ENCODE data around the gene C1QTNF3.

The C1QTNF3 gene

DNA sequence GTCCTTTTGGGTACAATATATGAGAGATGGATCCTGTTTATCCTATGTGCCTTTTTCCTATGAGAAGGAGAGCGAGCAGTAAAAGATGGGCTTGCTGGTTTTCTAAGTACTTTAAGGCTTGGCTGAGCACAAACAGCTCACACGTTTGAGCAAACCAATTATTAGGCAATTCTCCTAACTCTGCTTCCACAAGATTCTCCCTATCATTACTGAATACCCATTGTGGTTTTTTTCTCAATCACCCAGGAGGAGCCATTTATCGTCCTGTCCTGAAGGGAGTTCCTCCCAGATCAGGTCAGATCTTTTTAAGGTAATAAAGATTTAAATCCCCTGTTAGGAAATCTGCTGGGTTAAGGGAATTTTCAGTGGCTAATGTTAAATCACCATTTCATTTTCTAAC is 19.4 kb upstream of the C1QTNF3 start:
- no peak for TF ChIP-seq CTCF (conservative IDR thresholded peaks at IDR 0.05; ENCODE audit: control insufficient read depth, insufficient read depth, low read depth, low read length)
- no peak overlapping the region for H3K4me3 ChIP-seq (ENCODE audit: control insufficient read depth, low read depth, low read length)
- DNase-seq (ENCODE audit: low read depth): no peak

- TF ChIP-seq CTCF (conservative IDR thresholded peaks at IDR 0.05; ENCODE audit: control insufficient read depth, insufficient read depth, low read depth, low read length): no peak
- no peak overlapping the region for H3K4me3 ChIP-seq (ENCODE audit: control insufficient read depth, low read depth, low read length)
- no peak for DNase-seq (ENCODE audit: low read depth)
These were observed 19.0 kb upstream of the C1QTNF3 start for GRCh38 chr5:34061993-34062392.

GRCh38 chr5:34059977-34060376 is 17.0 kb upstream of the C1QTNF3 start:
- no peak overlapping the region for H3K4me3 ChIP-seq (ENCODE audit: control insufficient read depth, low read depth, low read length)
- no peak for DNase-seq (ENCODE audit: low read depth)
- TF ChIP-seq CTCF (conservative IDR thresholded peaks at IDR 0.05; ENCODE audit: control insufficient read depth, insufficient read depth, low read depth, low read length): no peak

DNA sequence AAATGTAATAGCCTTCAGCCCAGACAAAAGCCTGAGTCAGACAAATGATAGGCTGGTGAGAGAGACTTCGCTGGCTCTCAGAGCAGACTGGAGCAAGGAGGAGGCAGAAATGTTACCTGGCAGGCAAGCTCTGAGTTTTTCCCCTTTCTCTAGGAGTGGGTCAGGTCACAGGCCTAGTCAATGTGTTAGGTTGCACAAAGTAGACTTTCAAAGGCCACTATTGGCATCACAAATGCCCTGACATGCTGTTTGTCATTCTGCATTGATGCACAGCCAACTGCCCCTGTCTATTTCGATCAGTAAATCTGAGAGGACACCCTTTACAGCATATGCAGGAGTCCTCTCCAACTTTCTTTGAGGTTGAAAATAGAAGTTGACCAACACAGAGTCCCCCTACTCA is 15.5 kb upstream of the C1QTNF3 start:
- DNase-seq (ENCODE audit: low read depth): no peak
- H3K4me3 ChIP-seq (ENCODE audit: control insufficient read depth, low read depth, low read length): no peak overlapping the region
- TF ChIP-seq CTCF (conservative IDR thresholded peaks at IDR 0.05; ENCODE audit: control insufficient read depth, insufficient read depth, low read depth, low read length): no peak

DNA sequence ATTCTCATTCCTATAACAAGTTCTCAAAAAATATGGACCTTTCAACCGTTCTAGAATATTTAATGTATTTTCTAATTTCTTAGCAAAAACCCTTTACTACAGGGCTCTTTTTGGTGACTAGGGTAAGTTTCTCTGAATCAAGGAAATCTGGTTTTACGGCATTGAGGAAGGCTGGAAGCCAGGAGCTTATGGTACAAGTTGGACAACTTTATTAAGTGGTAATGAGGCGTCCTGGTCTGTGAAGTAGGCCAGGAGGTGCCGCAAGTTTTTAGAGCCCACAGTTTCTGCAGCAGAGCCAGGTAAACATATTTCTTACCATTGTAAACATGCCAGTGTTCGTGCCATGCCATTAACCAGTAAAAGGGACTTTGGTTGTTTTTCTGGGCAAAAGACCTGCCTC is 14.6 kb upstream of the C1QTNF3 start:
- TF ChIP-seq CTCF (conservative IDR thresholded peaks at IDR 0.05; ENCODE audit: control insufficient read depth, insufficient read depth, low read depth, low read length): no peak
- no peak for DNase-seq (ENCODE audit: low read depth)
- H3K4me3 ChIP-seq (ENCODE audit: control insufficient read depth, low read depth, low read length): no peak overlapping the region

DNA sequence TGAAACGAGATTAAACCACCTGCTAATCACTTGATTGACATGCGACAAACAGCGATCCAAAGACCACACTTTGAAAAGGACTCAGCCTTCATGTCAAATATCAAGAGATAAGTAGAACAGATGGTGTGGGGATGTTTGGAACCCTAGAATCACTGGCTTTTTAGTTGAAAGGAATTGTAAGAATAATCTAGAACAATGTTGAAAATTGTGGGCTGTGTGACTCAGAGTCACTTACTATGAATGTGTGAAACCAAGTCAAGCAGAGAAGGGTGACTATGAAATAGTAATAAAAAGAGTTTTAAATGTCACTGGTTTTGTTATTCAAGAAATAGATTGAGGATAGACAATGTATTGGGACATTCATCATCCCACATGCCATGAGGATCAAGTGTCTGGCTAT is 14.1 kb upstream of the C1QTNF3 start:
- no peak for TF ChIP-seq CTCF (conservative IDR thresholded peaks at IDR 0.05; ENCODE audit: control insufficient read depth, insufficient read depth, low read depth, low read length)
- H3K4me3 ChIP-seq (ENCODE audit: control insufficient read depth, low read depth, low read length): no peak overlapping the region
- DNase-seq (ENCODE audit: low read depth): no peak

- TF ChIP-seq CTCF (conservative IDR thresholded peaks at IDR 0.05; ENCODE audit: control insufficient read depth, insufficient read depth, low read depth, low read length): no peak
- no peak for DNase-seq (ENCODE audit: low read depth)
- H3K4me3 ChIP-seq (ENCODE audit: control insufficient read depth, low read depth, low read length): no peak overlapping the region
These were observed 12.7 kb upstream of the C1QTNF3 start for GRCh38 chr5:34055667-34056066.

All from fibroblast of mammary gland (primary cell).